AG04449 (cell line): ENCODE data around the gene MYL11.
"Not testable (repeated sequence)": the region's sequence is repeated elsewhere in the genome, so short reads cannot be mapped to it uniquely, and the experiment has no call there.

Experiments used
- CTCF ChIA-PET: fragments of 350-600 bp; formaldehyde crosslinking; extraction: SDS; loops from one replicate; lab custom pipeline; 2021; ENCODE audit warnings: antibody characterized with exemption; lab: Yijun Ruan, JAX
- POLR2A ChIA-PET: fragments of 400-600, 350-600 bp; formaldehyde crosslinking; extraction: SDS; loops from one replicate; lab custom pipeline; 2020; ENCODE audit warnings: antibody characterized with exemption, inconsistent platforms; lab: Yijun Ruan, JAX
- DNase-seq: peaks from one replicate; pipeline ENCODE4 v3.0.0-alpha.2; 2010; ENCODE audit warnings: low read depth, low spot score
- H3K4me3 ChIP-seq: 2 replicates; pipeline ENCODE4 v1.5.1; 2011; ENCODE audit warnings: low read depth, mild to moderate bottlenecking, control low read depth, low read length
- CTCF ChIP-seq: IDR thresholded peaks from one replicate; pipeline ENCODE4 v1.5.1; 2011; ENCODE audit warnings: mild to moderate bottlenecking, moderate library complexity, low read length, control low read depth, inconsistent platforms; ENCODE audit not compliant: insufficient read depth; ENCODE audit errors: missing control alignments

The MYL11 gene

GRCh38 chr16:30342751-30343490, 31.7 kb upstream of the MYL11 start:
- no peak overlapping the region for H3K4me3 ChIP-seq
- ChIA-PET CTCF (no interaction called here), POLR2A (no interaction called here)
- TF ChIP-seq CTCF = no peak
- no peak for DNase-seq

- CTCF ChIA-PET, DNase-seq, POLR2A ChIA-PET, H3K4me3 ChIP-seq: not testable (repeated sequence)
Measured at GRCh38 chr16:30343491-30343820, 31.1 kb upstream of the MYL11 start.

- POLR2A ChIA-PET = no interaction called here
Measured at GRCh38 chr16:30346286-30346685, 28.3 kb upstream of the MYL11 start.

GRCh38 chr16:30348113-30348512, 26.5 kb upstream of the MYL11 start:
- POLR2A ChIA-PET = no interaction called here

More at GRCh38 chr16:30346286-30346685, 28.3 kb upstream of the MYL11 start:
- H3K4me3 ChIP-seq = no peak overlapping the region
- CTCF ChIA-PET = no interaction called here
- TF ChIP-seq CTCF = no peak
- no peak for DNase-seq

GRCh38 chr16:30348929-30349328, 25.7 kb upstream of the MYL11 start:
- H3K4me3 ChIP-seq = no peak overlapping the region
- POLR2A ChIA-PET = interaction anchor here (0.6 kb wide), 1 partner anchor 14 kb away, joined by 4 read pairs; no protein-coding TSS in a partner anchor
- DNase-seq = no peak
- no peak for TF ChIP-seq CTCF
- CTCF ChIA-PET = no interaction called here

More at GRCh38 chr16:30348113-30348512, 26.5 kb upstream of the MYL11 start:
- DNase-seq = no peak
- TF ChIP-seq CTCF = no peak
- no peak overlapping the region for H3K4me3 ChIP-seq
- CTCF ChIA-PET = no interaction called here

GRCh38 chr16:30349675-30350074, 24.9 kb upstream of the MYL11 start:
- POLR2A ChIA-PET = no interaction called here
- H3K4me3 ChIP-seq = no peak overlapping the region

More at GRCh38 chr16:30349675-30350074, 24.9 kb upstream of the MYL11 start:
- no peak for DNase-seq
- CTCF ChIA-PET = no interaction called here
- no peak for TF ChIP-seq CTCF
